GM19455 (cell line): ENCODE results near the gene ABLIM2.

Experiments
- ATAC-seq: cut with Tn5 transposase; IDR thresholded peaks from one replicate; pipeline ENCODE4 v1.9.1; 2021; ENCODE audit not compliant: unreplicated experiment

Gene ABLIM2

GRCh38 chr4:8009097-8009496 is 149.5 kb downstream of the ABLIM2 start:
- ATAC-seq: no peak

GRCh38 chr4:8008391-8008790 is 150.2 kb downstream of the ABLIM2 start:
- ATAC-seq: no peak

GRCh38 chr4:8007581-8007980 is 151.0 kb downstream of the ABLIM2 start:
- ATAC-seq: no peak

GRCh38 chr4:8006471-8006870 is 152.1 kb downstream of the ABLIM2 start:
- ATAC-seq: no peak

- no peak for ATAC-seq
Observed at GRCh38 chr4:8005814-8006215, 152.8 kb downstream of the ABLIM2 start.

GRCh38 chr4:8005033-8005808 is 153.4 kb downstream of the ABLIM2 start:
- ATAC-seq: no peak

- no peak for ATAC-seq
Observed at GRCh38 chr4:8004066-8004465, 154.5 kb downstream of the ABLIM2 start.

- no peak for ATAC-seq
Observed at GRCh38 chr4:8002525-8003309, 155.9 kb downstream of the ABLIM2 start.

- ATAC-seq: no peak
Observed at GRCh38 chr4:8001564-8002355, 156.9 kb downstream of the ABLIM2 start.

- no peak for ATAC-seq
Observed at GRCh38 chr4:8000721-8001491, 157.7 kb downstream of the ABLIM2 start.

- ATAC-seq: no peak
Observed at GRCh38 chr4:8000247-8000646, 158.4 kb downstream of the ABLIM2 start.

- no peak for ATAC-seq
Observed at GRCh38 chr4:7999695-8000094, 158.9 kb downstream of the ABLIM2 start.

- no peak for ATAC-seq
Observed at GRCh38 chr4:7999279-7999678, 159.3 kb downstream of the ABLIM2 start.

- ATAC-seq: no peak
Observed at GRCh38 chr4:7998447-7998846, 160.2 kb downstream of the ABLIM2 start.

GRCh38 chr4:7995866-7996265 is 162.7 kb downstream of the ABLIM2 start:
- ATAC-seq: no peak

GRCh38 chr4:7995135-7995534 is 163.5 kb downstream of the ABLIM2 start:
- ATAC-seq: no peak

GRCh38 chr4:7993671-7994070 is 164.9 kb downstream of the ABLIM2 start:
- no peak for ATAC-seq

- no peak for ATAC-seq
Observed at GRCh38 chr4:7992846-7993245, 165.8 kb downstream of the ABLIM2 start.

- no peak for ATAC-seq
Observed at GRCh38 chr4:7990807-7991459, 167.7 kb downstream of the ABLIM2 start.

- no peak for ATAC-seq
Observed at GRCh38 chr4:7989654-7990053, 169.0 kb downstream of the ABLIM2 start.
